AG04449 (cell line): ENCODE measurements around the gene RRAD.
A peak's percentile ranks its signal among the peaks of the same experiment; 100 is the strongest.
"Not testable (repeated sequence)": the region's sequence is repeated elsewhere in the genome, so short reads cannot be mapped to it uniquely, and the experiment has no call there.

Experiments
- CTCF ChIA-PET: fragments of 350-600 bp; formaldehyde crosslinking; extraction: SDS; loops from one replicate; lab custom pipeline; 2021; ENCODE audit warnings: antibody characterized with exemption; lab: Yijun Ruan, JAX
- POLR2A ChIA-PET: fragments of 400-600, 350-600 bp; formaldehyde crosslinking; extraction: SDS; loops from one replicate; lab custom pipeline; 2020; ENCODE audit warnings: antibody characterized with exemption, inconsistent platforms; lab: Yijun Ruan, JAX
- DNase-seq: peaks from one replicate; pipeline ENCODE4 v3.0.0-alpha.2; 2010; ENCODE audit warnings: low read depth, low spot score
- H3K4me3 ChIP-seq: 2 replicates; pipeline ENCODE4 v1.5.1; 2011; ENCODE audit warnings: low read depth, mild to moderate bottlenecking, control low read depth, low read length
- TF ChIP-seq, protein P1 (sequence below): IDR thresholded peaks from one replicate; pipeline ENCODE4 v1.5.1; 2011; ENCODE audit warnings: mild to moderate bottlenecking, moderate library complexity, low read length, control low read depth, inconsistent platforms; ENCODE audit not compliant: insufficient read depth; ENCODE audit errors: missing control alignments

RRAD gene

DNA sequence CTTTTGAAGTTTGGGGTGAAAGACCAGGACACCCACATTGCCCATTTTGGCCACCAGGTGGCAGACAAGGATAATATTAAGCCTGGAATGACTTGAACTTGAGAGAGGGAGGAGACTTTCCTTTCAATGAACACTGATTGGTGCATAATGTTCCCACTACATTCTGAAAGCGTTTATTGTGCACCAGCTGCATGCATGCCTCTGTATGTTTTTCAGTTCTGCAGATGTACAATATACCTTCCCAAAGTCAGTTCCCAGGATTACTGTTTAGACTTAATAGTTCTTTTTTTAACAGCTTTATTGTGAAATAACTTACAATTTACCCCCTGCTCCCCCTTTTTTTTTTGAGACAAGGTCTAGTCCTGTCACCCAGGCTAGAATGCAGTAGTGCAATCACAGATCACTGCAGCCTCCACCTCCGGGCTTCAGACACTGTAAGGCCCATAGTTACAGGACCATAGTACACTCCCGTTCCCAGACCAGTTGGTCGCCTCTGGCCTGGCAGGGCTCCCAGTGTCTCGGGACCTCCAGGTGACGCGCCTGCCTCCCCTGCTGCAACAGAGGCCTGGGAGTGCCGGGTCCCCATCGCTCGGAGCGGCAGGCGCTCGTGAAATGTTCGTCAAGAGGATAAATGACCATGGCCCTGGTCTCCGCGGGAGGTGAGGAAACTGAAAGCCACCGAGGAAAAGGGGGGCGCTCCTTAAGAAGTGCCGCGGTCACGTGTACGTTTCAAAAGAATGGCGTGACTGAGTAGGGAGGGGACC lies 22.1 kb upstream of the RRAD start:
- DNase-seq, result no peak
- TF ChIP-seq, protein P1, sequence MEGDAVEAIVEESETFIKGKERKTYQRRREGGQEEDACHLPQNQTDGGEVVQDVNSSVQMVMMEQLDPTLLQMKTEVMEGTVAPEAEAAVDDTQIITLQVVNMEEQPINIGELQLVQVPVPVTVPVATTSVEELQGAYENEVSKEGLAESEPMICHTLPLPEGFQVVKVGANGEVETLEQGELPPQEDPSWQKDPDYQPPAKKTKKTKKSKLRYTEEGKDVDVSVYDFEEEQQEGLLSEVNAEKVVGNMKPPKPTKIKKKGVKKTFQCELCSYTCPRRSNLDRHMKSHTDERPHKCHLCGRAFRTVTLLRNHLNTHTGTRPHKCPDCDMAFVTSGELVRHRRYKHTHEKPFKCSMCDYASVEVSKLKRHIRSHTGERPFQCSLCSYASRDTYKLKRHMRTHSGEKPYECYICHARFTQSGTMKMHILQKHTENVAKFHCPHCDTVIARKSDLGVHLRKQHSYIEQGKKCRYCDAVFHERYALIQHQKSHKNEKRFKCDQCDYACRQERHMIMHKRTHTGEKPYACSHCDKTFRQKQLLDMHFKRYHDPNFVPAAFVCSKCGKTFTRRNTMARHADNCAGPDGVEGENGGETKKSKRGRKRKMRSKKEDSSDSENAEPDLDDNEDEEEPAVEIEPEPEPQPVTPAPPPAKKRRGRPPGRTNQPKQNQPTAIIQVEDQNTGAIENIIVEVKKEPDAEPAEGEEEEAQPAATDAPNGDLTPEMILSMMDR, result peak; percentile 73
- ChIA-PET CTCF (interaction anchor here (0.7 to 9.1 kb wide), 10 partner anchors 9 to 286 kb away, joined by 3 to 100 read pairs (median 3); partner anchors contain the start of genes B3GNT9 and CES3), POLR2A (no interaction called here)
- peak overlapping the region; percentile 58 for H3K4me3 ChIP-seq

DNA sequence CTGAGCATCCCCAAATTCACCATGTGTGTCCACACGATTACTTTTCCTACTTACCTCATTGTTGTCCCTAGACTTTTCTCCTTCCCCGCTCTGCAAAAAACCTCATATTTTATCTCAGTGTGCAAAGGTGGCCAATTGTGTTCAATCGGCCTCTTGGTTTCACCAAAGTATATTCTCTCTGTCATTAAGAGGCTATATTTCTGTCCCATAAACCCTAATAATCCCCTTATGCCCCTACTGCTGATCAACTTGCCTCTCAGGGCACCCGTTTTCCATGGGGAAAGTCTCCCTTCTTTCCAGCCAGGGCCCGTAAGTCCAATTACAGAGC lies 21.6 kb upstream of the RRAD start:
- no peak for DNase-seq
- CTCF ChIA-PET, result interaction anchor here (0.7 to 9.1 kb wide), 8 partner anchors 14 to 287 kb away, joined by 3 to 100 read pairs (median 4); partner anchors contain the start of gene CES3
- TF ChIP-seq, protein P1, result no peak
- POLR2A ChIA-PET, result no interaction called here
- no peak overlapping the region for H3K4me3 ChIP-seq

DNA sequence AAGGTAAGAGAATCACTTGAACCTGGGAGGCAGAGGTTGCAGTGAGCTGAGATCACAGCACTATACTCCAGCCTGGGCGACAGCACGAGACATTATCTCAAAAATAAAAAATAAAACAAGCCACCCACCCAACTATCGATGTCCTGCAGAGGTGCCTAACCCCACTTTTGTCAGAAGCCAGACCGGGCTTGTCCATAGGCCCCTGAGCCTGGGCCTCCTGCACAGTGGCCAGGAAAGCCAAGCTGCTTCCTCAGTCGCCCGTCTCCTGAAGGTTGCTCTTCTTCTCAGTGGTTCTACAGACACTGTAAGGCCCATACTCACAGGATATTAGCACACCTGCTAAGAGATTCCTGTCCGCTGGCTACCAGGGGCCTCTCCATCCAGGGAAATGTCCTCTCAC lies 21.2 kb upstream of the RRAD start:
- TF ChIP-seq, protein P1, result no peak
- CTCF ChIA-PET, result interaction anchor here (0.7 to 9.1 kb wide), 7 partner anchors 10 to 239 kb away, joined by 3 to 100 read pairs (median 5); partner anchors contain the start of gene CES3
- no peak overlapping the region for H3K4me3 ChIP-seq
- POLR2A ChIA-PET, result no interaction called here
- no peak for DNase-seq

DNA sequence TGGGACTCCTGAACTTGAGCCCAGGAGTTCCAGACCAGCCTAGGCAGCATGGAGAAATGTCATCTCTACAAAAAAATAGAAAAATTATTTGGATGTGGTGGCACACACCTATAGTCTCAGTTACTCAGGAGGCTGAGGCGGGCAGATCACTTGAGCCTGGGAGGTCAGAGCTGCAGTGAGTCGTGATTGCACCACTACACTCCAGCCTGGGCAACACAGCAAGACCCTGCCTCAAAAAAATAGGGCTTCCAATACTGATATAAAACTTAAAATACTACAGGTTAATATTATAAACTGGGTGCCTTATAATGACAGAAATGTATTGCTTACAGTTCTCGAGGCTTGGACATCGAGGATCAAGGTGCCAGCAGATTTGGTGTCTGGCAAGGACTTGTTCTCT lies 20.6 kb upstream of the RRAD start:
- H3K4me3 ChIP-seq, result no peak overlapping the region
- POLR2A ChIA-PET, result interaction anchor here (1.5 kb wide), 1 partner anchor 15 kb away, joined by 4 read pairs; no protein-coding TSS in a partner anchor
- TF ChIP-seq, protein P1, result no peak
- DNase-seq, result no peak
- CTCF ChIA-PET, result interaction anchor here (0.7 to 9.1 kb wide), 6 partner anchors 10 to 240 kb away, joined by 3 to 100 read pairs (median 6); partner anchors contain the start of gene CES3

DNA sequence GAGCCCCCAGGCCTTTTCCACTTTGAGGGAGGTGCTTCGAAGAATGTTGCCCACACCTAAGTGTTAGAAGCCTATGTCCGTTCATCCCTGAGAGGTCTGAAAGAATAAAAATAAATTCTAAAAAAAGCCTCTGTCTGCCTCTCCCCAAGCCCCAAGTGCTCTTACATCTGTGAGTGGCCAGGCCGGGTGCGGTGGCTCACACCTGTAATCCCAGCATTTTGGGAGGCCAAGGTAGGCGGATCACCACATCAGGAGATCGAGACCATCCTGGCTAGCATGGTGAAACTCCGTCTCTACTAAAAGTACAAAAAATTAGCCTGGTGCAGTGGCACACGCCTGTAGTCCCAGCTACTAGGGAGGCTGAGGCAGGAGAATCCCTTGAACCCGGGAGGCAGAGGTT lies 19.6 kb upstream of the RRAD start:
- POLR2A ChIA-PET, result interaction anchor here (1.5 kb wide), 1 partner anchor 14 kb away, joined by 4 read pairs; no protein-coding TSS in a partner anchor
- DNase-seq, H3K4me3 ChIP-seq: not testable (repeated sequence)
- CTCF ChIA-PET, result interaction anchor here (1.5 to 9.1 kb wide), 5 partner anchors 9 to 48 kb away, joined by 5 to 100 read pairs (median 9); partner anchors contain the start of gene CES3

DNA sequence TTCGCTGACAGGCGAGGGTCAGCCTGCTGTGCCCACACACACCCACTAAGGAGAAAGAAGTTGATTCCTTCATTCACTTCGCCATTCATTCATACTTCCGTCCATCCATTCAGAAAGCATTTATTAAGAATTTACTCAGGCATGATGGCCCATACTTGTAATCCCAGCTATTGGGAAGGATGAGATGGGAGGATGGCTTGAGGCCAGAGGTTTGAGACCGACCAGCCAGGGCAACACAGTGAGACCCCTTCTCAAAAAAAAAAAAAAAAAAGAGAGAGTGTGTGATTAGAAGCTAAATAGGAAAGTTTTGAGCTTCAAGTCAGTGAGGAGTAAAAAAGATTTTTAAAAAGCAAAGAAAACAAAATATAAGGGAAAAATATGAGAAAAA lies 18.7 kb upstream of the RRAD start:
- DNase-seq, result no peak
- no peak overlapping the region for H3K4me3 ChIP-seq
- ChIA-PET CTCF (interaction anchor here (0.6 to 9.1 kb wide), 11 partner anchors 10 to 254 kb away, joined by 3 to 100 read pairs (median 4); partner anchors contain the start of genes CES3 and CIAO2B), POLR2A (no interaction called here)
- TF ChIP-seq, protein P1, result no peak
